HEK293T (cell line): ENCODE data around the gene MTMR12.

Experiments used
- ARNT ChIP-seq: fragments of 450-650 bp; IDR thresholded peaks from 2 replicates; pipeline ENCODE4 v1.6.1; 2017; ENCODE audit warnings: mild to moderate bottlenecking
- BHLHE40 ChIP-seq: fragments of 450-650 bp; IDR thresholded peaks from 2 replicates; pipeline ENCODE4 v1.6.1; 2016; ENCODE audit warnings: mild to moderate bottlenecking, moderate library complexity, borderline replicate concordance
- ELF4 ChIP-seq: fragments of 450-650 bp; IDR thresholded peaks from 2 replicates; pipeline ENCODE4 v1.6.1; 2017; ENCODE audit warnings: antibody characterized with exemption
- FOXA1 ChIP-seq: fragments of 450-650 bp; IDR thresholded peaks from 2 replicates; pipeline ENCODE4 v1.6.1; 2016; ENCODE audit warnings: mild to moderate bottlenecking
- FOXK2 ChIP-seq: fragments of 450-650 bp; IDR thresholded peaks from 2 replicates; pipeline ENCODE4 v1.6.1; 2016; ENCODE audit warnings: mild to moderate bottlenecking
- FOXM1 ChIP-seq: fragments of 450-650 bp; IDR thresholded peaks from 2 replicates; pipeline ENCODE4 v1.6.1; 2017; ENCODE audit warnings: mild to moderate bottlenecking, borderline replicate concordance
- L3MBTL2 ChIP-seq: fragments of 450-650 bp; conservative IDR thresholded peaks from 2 replicates; pipeline ENCODE4 v1.6.1; 2016; ENCODE audit warnings: mild to moderate bottlenecking
- LEF1 ChIP-seq: fragments of 450-650 bp; IDR thresholded peaks from 2 replicates; pipeline ENCODE4 v1.6.1; 2017; ENCODE audit warnings: mild to moderate bottlenecking, borderline replicate concordance
- NFRKB ChIP-seq: fragments of 450-650 bp; IDR thresholded peaks from 2 replicates; pipeline ENCODE4 v1.6.1; 2016; ENCODE audit warnings: mild to moderate bottlenecking, moderate library complexity
- SP1 ChIP-seq: fragments of 450-650 bp; IDR thresholded peaks from 2 replicates; pipeline ENCODE4 v1.6.1; 2017
- SUZ12 ChIP-seq: fragments of 450-650 bp; IDR thresholded peaks from 2 replicates; pipeline ENCODE4 v1.6.1; 2016; ENCODE audit warnings: mild to moderate bottlenecking
- TARDBP ChIP-seq: fragments of 450-650 bp; IDR thresholded peaks from 2 replicates; pipeline ENCODE4 v1.6.1; 2016
- ZNF384 ChIP-seq: fragments of 450-650 bp; IDR thresholded peaks from 2 replicates; pipeline ENCODE4 v1.6.1; 2016

- TF ChIP-seq BHLHE40 (no peak), ZNF384 (no peak), NFRKB (no peak), SUZ12 (no peak), ELF4 (no peak), FOXA1 (no peak), FOXM1 (no peak), SP1 (no peak), ARNT (no peak), LEF1 (no peak), L3MBTL2 (no peak), FOXK2 (no peak), TARDBP (no peak)
These were observed 42.6 kb downstream of the MTMR12 start for GRCh38 chr5:32270178-32270577.
